NCI-H226 (cell line): Measurements from ENCODE around the gene NCOA3.
"Not testable (repeated sequence)": the region's sequence is repeated elsewhere in the genome, so short reads cannot be mapped to it uniquely, and the experiment has no call there.

ENCODE experiments used
- DNase-seq: peaks from one replicate; pipeline ENCODE4 v3.0.0-alpha.2; 2015

Gene NCOA3

GRCh38 chr20:47501482-47502270 is at the start of gene NCOA3:
NCOA3 (plus strand) TSS chr20:47501887; CDS start chr20:47622248, 120,361 bp downstream.
- DNase-seq, result peak; percentile 88

GRCh38 chr20:47452736-47453161 is 48.9 kb upstream of the NCOA3 start:
- DNase-seq, result no peak

GRCh38 chr20:47453167-47453782 is 48.4 kb upstream of the NCOA3 start:
- peak; percentile 95 for DNase-seq

- DNase-seq, result no peak
These were observed 47.2 kb upstream of the NCOA3 start for GRCh38 chr20:47454298-47455132.

GRCh38 chr20:47455133-47456040 is 46.3 kb upstream of the NCOA3 start:
- peak; percentile 18 for DNase-seq

- DNase-seq, result no peak
These were observed 45.6 kb upstream of the NCOA3 start for GRCh38 chr20:47456041-47456537.

GRCh38 chr20:47456952-47457724 is 44.5 kb upstream of the NCOA3 start:
- peak; percentile 76 for DNase-seq

- DNase-seq, result not testable (repeated sequence)
These were observed 43.2 kb upstream of the NCOA3 start for GRCh38 chr20:47458280-47459050.

GRCh38 chr20:47459344-47460073 is 42.2 kb upstream of the NCOA3 start:
- no peak for DNase-seq

- DNase-seq, result not testable (repeated sequence)
These were observed 41.0 kb upstream of the NCOA3 start for GRCh38 chr20:47460761-47461112.

GRCh38 chr20:47461120-47461685 is 40.5 kb upstream of the NCOA3 start:
- DNase-seq, result no peak

- DNase-seq, result not testable (repeated sequence)
These were observed 39.8 kb upstream of the NCOA3 start for GRCh38 chr20:47461906-47462305.

- peak; percentile 94 for DNase-seq
These were observed 37.1 kb upstream of the NCOA3 start for GRCh38 chr20:47464380-47465101.

- no peak for DNase-seq
These were observed 36.2 kb upstream of the NCOA3 start for GRCh38 chr20:47465335-47466090.

GRCh38 chr20:47466213-47466612 is 35.5 kb upstream of the NCOA3 start:
- DNase-seq, result no peak

- no peak for DNase-seq
These were observed 34.8 kb upstream of the NCOA3 start for GRCh38 chr20:47466704-47467459.
